ENCODE results near the gene CFAP74.

GRCh38 chr1:1879942-1880341 is 123.6 kb downstream of the CFAP74 start:
- no peak for TF ChIP-seq CTCF (IDR thresholded peaks at IDR 0.05)
- no peak for TF ChIP-seq POLR2A (IDR thresholded peaks at IDR 0.05)

All from thyroid gland (tissue), 4 donors.